GM10248 (cell line): Measurements from ENCODE around the gene PNP.

Experiments
- CTCF ChIA-PET: fragments of 300-600 bp; sonication (Branson Sonifier 250); formaldehyde crosslinking; extraction: SDS; loops from one replicate; lab custom pipeline; 2021; ENCODE audit warnings: antibody characterized with exemption; lab: Yijun Ruan, JAX
- POLR2A ChIA-PET: fragments of 350-650 bp; sonication (Branson Sonifier 250); formaldehyde crosslinking; extraction: SDS; loops from one replicate; lab custom pipeline; 2020; ENCODE audit warnings: antibody characterized with exemption; lab: Yijun Ruan, JAX
- DNase-seq: peaks from one replicate; pipeline ENCODE4 v3.0.0; 2012; ENCODE audit errors: extremely low spot score
- TF ChIP-seq, protein P1 (sequence below): IDR thresholded peaks from 2 replicates; pipeline ENCODE4 v1.5.1; 2012; ENCODE audit warnings: mild to moderate bottlenecking, low read depth; ENCODE audit errors: extremely low read depth, missing control alignments, control extremely low read depth

PNP gene

DNA sequence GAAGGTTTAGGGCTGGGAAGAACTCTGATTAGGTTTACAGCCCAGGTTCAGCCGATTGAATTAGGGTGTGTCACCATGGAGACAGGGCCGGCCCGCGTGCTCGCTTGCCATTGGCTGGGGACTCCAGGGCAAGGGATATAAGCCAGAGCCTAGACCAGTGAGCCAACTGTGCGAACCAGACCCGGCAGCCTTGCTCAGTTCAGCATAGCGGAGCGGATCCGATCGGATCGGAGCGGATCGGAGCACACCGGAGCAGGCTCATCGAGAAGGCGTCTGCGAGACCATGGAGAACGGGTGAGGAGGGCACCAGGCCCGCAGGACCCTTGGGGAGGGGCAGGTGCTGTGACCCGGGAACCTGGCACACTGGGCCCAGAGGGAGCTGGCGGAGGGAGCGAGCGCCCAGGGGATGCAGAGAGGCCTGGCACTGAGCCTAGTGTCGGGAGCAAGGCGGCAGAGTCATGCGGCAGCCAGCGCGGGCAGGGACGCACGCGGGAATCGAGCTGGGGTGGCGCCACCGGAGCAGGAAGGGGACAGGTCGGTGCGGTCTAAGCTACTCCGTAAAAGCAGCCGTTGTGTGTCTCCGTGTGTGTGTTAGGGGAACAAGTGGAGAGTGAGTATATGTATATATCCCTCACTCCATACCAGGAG, at the start of gene PNP:
TSS of gene PNP (plus strand) at position 165 of the 648 bp plus-strand sequence. CDS start at position 284, 119 bp downstream.
- TF ChIP-seq, protein P1, sequence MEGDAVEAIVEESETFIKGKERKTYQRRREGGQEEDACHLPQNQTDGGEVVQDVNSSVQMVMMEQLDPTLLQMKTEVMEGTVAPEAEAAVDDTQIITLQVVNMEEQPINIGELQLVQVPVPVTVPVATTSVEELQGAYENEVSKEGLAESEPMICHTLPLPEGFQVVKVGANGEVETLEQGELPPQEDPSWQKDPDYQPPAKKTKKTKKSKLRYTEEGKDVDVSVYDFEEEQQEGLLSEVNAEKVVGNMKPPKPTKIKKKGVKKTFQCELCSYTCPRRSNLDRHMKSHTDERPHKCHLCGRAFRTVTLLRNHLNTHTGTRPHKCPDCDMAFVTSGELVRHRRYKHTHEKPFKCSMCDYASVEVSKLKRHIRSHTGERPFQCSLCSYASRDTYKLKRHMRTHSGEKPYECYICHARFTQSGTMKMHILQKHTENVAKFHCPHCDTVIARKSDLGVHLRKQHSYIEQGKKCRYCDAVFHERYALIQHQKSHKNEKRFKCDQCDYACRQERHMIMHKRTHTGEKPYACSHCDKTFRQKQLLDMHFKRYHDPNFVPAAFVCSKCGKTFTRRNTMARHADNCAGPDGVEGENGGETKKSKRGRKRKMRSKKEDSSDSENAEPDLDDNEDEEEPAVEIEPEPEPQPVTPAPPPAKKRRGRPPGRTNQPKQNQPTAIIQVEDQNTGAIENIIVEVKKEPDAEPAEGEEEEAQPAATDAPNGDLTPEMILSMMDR, result no peak
- peak; percentile 96 for DNase-seq
- ChIA-PET POLR2A (interaction anchor here (0.6 to 1.7 kb wide), 13 partner anchors 8 to 214 kb away, joined by 3 to 27 read pairs (median 5); partner anchors contain the start of genes APEX1, OSGEP, PARP2 and PIP4P1), CTCF (interaction anchor here (1.0 to 1.6 kb wide), 6 partner anchors 8 to 142 kb away, joined by 3 to 8 read pairs (median 5); partner anchors contain the start of gene PIP4P1)

DNA sequence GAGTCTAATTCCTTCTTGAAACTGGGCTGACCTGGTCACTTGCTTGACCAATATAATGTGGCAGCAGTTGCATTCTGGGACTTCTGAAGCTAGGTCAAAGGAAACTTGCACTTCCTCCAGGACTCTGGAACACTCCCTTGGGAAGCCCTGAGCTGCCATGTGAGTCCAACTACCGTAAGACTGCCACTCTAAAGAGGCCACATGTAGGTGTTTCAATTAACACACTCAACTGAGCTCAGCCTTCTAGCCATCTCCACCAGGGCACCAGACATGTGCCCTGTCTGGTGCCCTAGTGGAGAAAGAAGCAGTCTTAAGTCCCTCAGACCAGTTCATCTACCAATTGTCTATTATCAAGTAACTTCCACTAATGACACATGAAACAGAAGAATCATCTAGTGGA, 49.8 kb upstream of the PNP start:
- ChIA-PET POLR2A (interaction anchor here (0.6 kb wide), 1 partner anchor 17 kb away, joined by 5 read pairs; no protein-coding TSS in a partner anchor), CTCF (interaction anchor here (1.0 to 1.1 kb wide), 2 partner anchors 25 to 191 kb away, joined by 3 to 4 read pairs; no protein-coding TSS in a partner anchor)
- TF ChIP-seq, protein P1, result no peak
- no peak for DNase-seq

DNA sequence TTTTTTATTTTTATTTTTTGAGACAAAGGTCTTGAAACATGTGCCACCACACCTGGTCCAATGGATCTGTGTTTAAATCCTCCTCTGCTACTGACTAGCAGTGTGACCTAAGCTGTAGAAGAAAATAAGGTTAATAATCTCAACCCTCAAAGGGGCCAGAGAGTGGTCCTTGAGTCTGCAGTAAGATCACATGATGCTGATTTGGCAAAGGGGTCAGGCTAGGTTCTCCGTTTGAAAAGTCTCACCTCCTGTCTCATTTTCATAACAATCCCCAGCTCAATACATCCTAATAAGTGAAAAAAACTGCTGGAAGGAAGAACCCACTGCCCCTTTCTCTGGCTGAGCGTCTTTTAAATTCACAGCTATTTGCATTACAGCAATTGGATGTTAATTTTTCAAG, 47.9 kb upstream of the PNP start:
- TF ChIP-seq, protein P1, result no peak
- ChIA-PET CTCF (interaction anchor here (1.1 to 3.1 kb wide), 5 partner anchors 10 to 192 kb away, joined by 3 to 13 read pairs (median 4); no protein-coding TSS in a partner anchor), POLR2A (interaction anchor here (1.6 kb wide), 1 partner anchor 48 kb away, joined by 4 read pairs; the partner anchor contains the start of gene PNP)
- no peak for DNase-seq

DNA sequence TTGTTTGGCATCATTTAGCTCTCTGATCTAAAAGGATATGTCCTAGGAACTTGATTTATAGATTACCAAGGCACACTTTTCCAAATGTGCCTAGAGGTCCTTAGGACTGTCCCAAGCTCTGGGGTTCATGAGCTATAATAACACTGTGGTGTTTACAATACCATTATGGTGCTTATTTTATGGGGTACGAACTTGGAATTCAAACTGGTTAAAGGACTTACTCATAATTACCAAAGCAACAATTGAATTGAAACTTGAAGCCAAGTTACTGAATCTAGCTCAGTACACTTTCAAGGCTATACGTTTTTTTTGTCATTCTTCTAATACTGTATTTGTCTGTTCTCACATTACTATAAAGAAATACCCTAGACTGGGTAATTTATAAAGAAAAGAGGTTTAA, 46.3 kb upstream of the PNP start:
- CTCF ChIA-PET, result interaction anchor here (1.7 to 4.6 kb wide), 5 partner anchors 9 to 190 kb away, joined by 4 to 54 read pairs (median 5); partner anchors contain the start of gene TEP1
- POLR2A ChIA-PET, result interaction anchor here (0.6 kb wide), 1 partner anchor 112 kb away, joined by 5 read pairs; no protein-coding TSS in a partner anchor
- no peak for DNase-seq
- TF ChIP-seq, protein P1, result no peak

DNA sequence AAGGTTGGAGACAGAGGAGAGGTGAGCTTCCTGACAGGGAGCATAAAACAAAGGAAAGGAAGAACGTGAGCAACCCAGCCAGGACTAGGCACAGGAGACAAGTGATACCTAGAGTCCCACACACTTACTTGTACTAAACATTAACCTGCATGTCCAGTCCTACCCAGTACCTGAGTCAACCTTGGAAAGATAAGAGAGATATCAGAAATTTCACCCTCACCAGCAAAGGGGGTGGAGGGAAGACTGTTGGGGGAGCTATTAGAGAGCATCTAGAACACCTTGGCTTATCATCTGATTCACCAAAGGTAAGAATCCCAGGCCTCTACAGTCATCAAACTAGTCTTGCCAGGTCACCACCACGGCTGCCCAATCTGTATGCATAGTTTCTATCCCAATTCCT, 44.4 kb upstream of the PNP start:
- DNase-seq, result no peak
- TF ChIP-seq, protein P1, result no peak
- ChIA-PET CTCF (interaction anchor here (1.4 to 4.6 kb wide), 3 partner anchors 11 to 97 kb away, joined by 4 to 54 read pairs (median 6); partner anchors contain the start of genes KLHL33 and TEP1), POLR2A (no interaction called here)

DNA sequence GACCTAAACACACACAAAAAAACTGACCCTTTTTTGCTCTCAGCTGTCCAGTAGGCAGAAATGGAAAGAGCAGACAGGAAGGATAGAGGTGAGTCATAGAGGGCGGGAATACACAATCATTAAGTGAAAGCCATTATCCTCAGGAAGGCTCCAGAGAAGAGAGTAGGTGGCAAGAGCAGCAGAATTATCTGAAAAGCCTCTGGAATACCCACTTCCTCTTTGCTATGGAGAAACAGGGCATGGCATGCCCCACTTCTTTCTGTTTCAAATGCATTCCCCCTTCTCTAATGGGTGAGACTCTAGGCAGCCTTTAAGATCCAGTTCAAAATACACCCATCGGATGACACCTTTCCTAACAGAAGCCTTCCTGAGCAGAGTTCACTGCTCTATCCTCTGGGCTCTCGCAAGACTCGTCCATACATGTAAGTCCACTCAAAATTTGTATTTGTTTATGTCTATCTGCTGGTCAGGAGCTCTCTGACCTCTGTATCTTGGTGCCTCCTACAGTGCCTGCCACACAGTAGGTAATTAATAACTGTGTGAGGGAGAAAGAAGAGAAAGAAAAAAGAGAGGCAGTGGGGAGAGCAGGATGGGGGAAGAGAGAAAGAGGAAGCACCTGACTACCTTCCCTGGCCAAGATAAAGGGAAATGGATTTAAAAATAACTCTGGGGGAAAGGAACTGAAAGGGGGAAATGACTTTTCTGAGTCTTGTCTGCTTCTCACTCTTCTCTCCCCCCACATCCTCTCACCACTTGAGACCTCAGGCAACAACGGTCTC, 41.8 kb upstream of the PNP start:
- DNase-seq, result peak; percentile 73
- POLR2A ChIA-PET, result no interaction called here
- CTCF ChIA-PET, result interaction anchor here (4.2 kb wide), 1 partner anchor 12 kb away, joined by 40 read pairs; no protein-coding TSS in a partner anchor
- TF ChIP-seq, protein P1, result no peak
